ENCODE data around the gene NHERF1. TPM values are rescaled to one million over a fixed set of nuclear protein-coding genes. Genes with fewer than 3 reads are reported as not detected.

NHERF1 gene
- total RNA-seq, 2 experiments from 2014 or later = 68.4 to 72.4 TPM

GRCh38 chr17:74712301-74712700 is 36.1 kb upstream of the NHERF1 start:
- Histone ChIP-seq H3K36me3 (ENCODE audit: insufficient read depth, low read length) (no peaks in the 10 kb centered on the region), H3K4me1 (ENCODE audit: insufficient read depth, low read length) (peaks cover 12% of the 10 kb centered on the region), H3K4me3 (ENCODE audit: low read length) (peak overlapping the region; percentile 32), H3K27me3 (ENCODE audit: control insufficient read depth in 1 of 2, insufficient read depth in 2 of 2, low read length in 2 of 2) (peaks cover 0 to 4% of the 10 kb centered on the region in 2 experiments), H3K27ac (ENCODE audit: low read depth in 1 of 2, low read length in 2 of 2) (no peak overlapping the region), H3K9me3 (ENCODE audit: control insufficient read depth in 1 of 2, insufficient read depth in 1 of 2, low read length in 2 of 2) (no peaks in the 10 kb centered on the region)
- Mint-ChIP-seq H3K27me3 (peaks cover 3% of the 10 kb centered on the region), H3K9me3 (no peaks in the 10 kb centered on the region), H3K4me3 (no peak overlapping the region), H3K4me1 (ENCODE audit: low read depth) (peaks cover 8% of the 10 kb centered on the region), H3K36me3 (ENCODE audit: low read depth) (no peaks in the 10 kb centered on the region), H3K27ac (no peak overlapping the region)
- intact Hi-C loops (cut with DNase I, micrococcal nuclease) = no loop called here
- TF ChIP-seq CTCF (IDR thresholded peaks at IDR 0.05) = no peak
- ATAC-seq (ENCODE audit: poor library complexity) (no peak), DNase-seq (no peak)
- ChIA-PET CTCF (no interaction called here), POLR2A (no interaction called here)

- Histone ChIP-seq H3K4me1 (ENCODE audit: insufficient read depth, low read length) (peaks cover 12% of the 10 kb centered on the region), H3K27ac (ENCODE audit: low read depth in 1 of 2, low read length in 2 of 2) (no peak within 1 kb of the TSS), H3K36me3 (ENCODE audit: insufficient read depth, low read length) (no peaks in the 10 kb centered on the region), H3K27me3 (ENCODE audit: control insufficient read depth in 1 of 2, insufficient read depth in 2 of 2, low read length in 2 of 2) (peaks cover 0 to 4% of the 10 kb centered on the region in 2 experiments), H3K4me3 (ENCODE audit: low read length) (peak within 1 kb of the TSS; percentile 32), H3K9me3 (ENCODE audit: control insufficient read depth in 1 of 2, insufficient read depth in 1 of 2, low read length in 2 of 2) (no peaks in the 10 kb centered on the region)
- CTCF ChIA-PET = interaction anchor here (0.7 kb wide), 1 partner anchor 8 kb away, joined by 3 read pairs; no protein-coding TSS in a partner anchor
- ATAC-seq (ENCODE audit: poor library complexity) (no peak), DNase-seq (peak in 2 of 14 experiments; percentile 44 to 53)
- POLR2A ChIA-PET = no interaction called here
- Mint-ChIP-seq H3K4me3 (no peak within 1 kb of the TSS), H3K9me3 (no peaks in the 10 kb centered on the region), H3K27ac (no peak within 1 kb of the TSS), H3K4me1 (ENCODE audit: low read depth) (peaks cover 8% of the 10 kb centered on the region), H3K36me3 (ENCODE audit: low read depth) (no peaks in the 10 kb centered on the region), H3K27me3 (peaks cover 3% of the 10 kb centered on the region)
- TF ChIP-seq CTCF (IDR thresholded peaks at IDR 0.05) = no peak
- intact Hi-C loops (cut with DNase I, micrococcal nuclease) = no loop called here
Observed at GRCh38 chr17:74712756-74713155, 35.7 kb upstream of the NHERF1 start, which contains the start of gene CD300LF. CD300LF (minus strand) TSS chr17:74712923; CDS start chr17:74712866, 57 bp downstream.

GRCh38 chr17:74713171-74713755 is 35.2 kb upstream of the NHERF1 start:
- no peaks in the 10 kb centered on the region for H3K36me3 ChIP-seq (ENCODE audit: insufficient read depth, low read length)
- CTCF ChIA-PET = interaction anchor here (0.7 to 2.3 kb wide), 3 partner anchors 8 to 118 kb away, joined by 3 to 7 read pairs (median 3); no protein-coding TSS in a partner anchor
- Mint-ChIP-seq H3K27ac (no peak overlapping the region), H3K36me3 (ENCODE audit: low read depth) (no peaks in the 10 kb centered on the region), H3K4me3 (no peak overlapping the region), H3K27me3 (peaks cover 3% of the 10 kb centered on the region), H3K9me3 (no peaks in the 10 kb centered on the region), H3K4me1 (ENCODE audit: low read depth) (peaks cover 8% of the 10 kb centered on the region)
- ATAC-seq (ENCODE audit: poor library complexity) (no peak), DNase-seq (peak in 2 of 14 experiments; percentile 30 to 32)
- H3K4me3 ChIP-seq (ENCODE audit: low read length) = no peak overlapping the region
- H3K9me3 ChIP-seq (ENCODE audit: control insufficient read depth in 1 of 2, insufficient read depth in 1 of 2, low read length in 2 of 2) = no peaks in the 10 kb centered on the region
- no peak overlapping the region for H3K27ac ChIP-seq (ENCODE audit: low read depth in 1 of 2, low read length in 2 of 2)
- POLR2A ChIA-PET = no interaction called here
- intact Hi-C loops (cut with DNase I, micrococcal nuclease) = no loop called here
- TF ChIP-seq CTCF (IDR thresholded peaks at IDR 0.05) = no peak
- H3K27me3 ChIP-seq (ENCODE audit: control insufficient read depth in 1 of 2, insufficient read depth in 2 of 2, low read length in 2 of 2) = peaks cover 0 to 4% of the 10 kb centered on the region in 2 experiments
- H3K4me1 ChIP-seq (ENCODE audit: insufficient read depth, low read length) = peaks cover 12% of the 10 kb centered on the region

Data from CD4-positive, alpha-beta T cell (primary cell).